Activated T-cell treated with anti-CD3 and anti-CD28 coated beads, Interleukin-2, amount 50 U/mL, for 48 hours (primary cell): ENCODE data around the gene MAP7D3.
"Not testable (repeated sequence)": the region's sequence is repeated elsewhere in the genome, so short reads cannot be mapped to it uniquely, and the experiment has no call there.

ENCODE experiments used
- DNase-seq, 2 experiments: peaks; one replicate each; pipeline ENCODE4 v3.0.0-alpha.2; 2020

The MAP7D3 gene

GRCh38 chrX:136251041-136251991 lies at the start of gene MAP7D3:
TSS of gene MAP7D3 (minus strand) at chrX:136251400. CDS start at chrX:136251358, 42 bp downstream.
- peak; percentile 61 to 73 for DNase-seq

GRCh38 chrX:136300721-136301120 lies 49.5 kb upstream of the MAP7D3 start, which contains the start of gene ADGRG4:
TSS of gene ADGRG4 (plus strand) at chrX:136300963. CDS start at chrX:136308778, 7,815 bp downstream.
- not testable (repeated sequence) for DNase-seq

- no peak for DNase-seq
Observed at GRCh38 chrX:136295380-136295779, 44.2 kb upstream of the MAP7D3 start.

GRCh38 chrX:136292656-136293055 lies 41.5 kb upstream of the MAP7D3 start:
- no peak for DNase-seq

GRCh38 chrX:136291824-136292223 lies 40.6 kb upstream of the MAP7D3 start:
- DNase-seq = no peak

- not testable (repeated sequence) for DNase-seq
Observed at GRCh38 chrX:136286375-136286774, 35.2 kb upstream of the MAP7D3 start.

GRCh38 chrX:136275553-136275952 lies 24.4 kb upstream of the MAP7D3 start:
- DNase-seq = no peak

GRCh38 chrX:136273986-136274385 lies 22.8 kb upstream of the MAP7D3 start:
- DNase-seq = no peak

GRCh38 chrX:136272325-136272724 lies 21.1 kb upstream of the MAP7D3 start:
- no peak for DNase-seq

GRCh38 chrX:136271300-136271699 lies 20.1 kb upstream of the MAP7D3 start:
- no peak for DNase-seq

GRCh38 chrX:136269921-136270320 lies 18.7 kb upstream of the MAP7D3 start:
- DNase-seq = no peak

- peak; percentile 55 to 59 for DNase-seq
Observed at GRCh38 chrX:136268051-136269048, 17.1 kb upstream of the MAP7D3 start.

- DNase-seq = no peak
Observed at GRCh38 chrX:136266828-136267227, 15.6 kb upstream of the MAP7D3 start.

- DNase-seq = no peak
Observed at GRCh38 chrX:136262812-136263315, 11.7 kb upstream of the MAP7D3 start.

- no peak for DNase-seq
Observed at GRCh38 chrX:136262243-136262642, 11.0 kb upstream of the MAP7D3 start.

- DNase-seq = no peak
Observed at GRCh38 chrX:136261321-136261720, 10.1 kb upstream of the MAP7D3 start.

- DNase-seq = no peak
Observed at GRCh38 chrX:136260776-136261175, 9.6 kb upstream of the MAP7D3 start.

- DNase-seq = no peak
Observed at GRCh38 chrX:136259543-136259942, 8.3 kb upstream of the MAP7D3 start.

- no peak for DNase-seq
Observed at GRCh38 chrX:136258951-136259350, 7.8 kb upstream of the MAP7D3 start.

- no peak for DNase-seq
Observed at GRCh38 chrX:136256026-136256425, 4.8 kb upstream of the MAP7D3 start.

- no peak for DNase-seq
Observed at GRCh38 chrX:136255541-136255940, 4.3 kb upstream of the MAP7D3 start.

GRCh38 chrX:136250191-136251040 lies 784 bp downstream of the MAP7D3 start:
- DNase-seq = peak; percentile 50 to 57
